ENCODE results near the gene PCDHGA10.
"Not testable (repeated sequence)": the region's sequence is repeated elsewhere in the genome, so short reads cannot be mapped to it uniquely, and the experiment has no call there.

PCDHGA10 gene

GRCh38 chr5:141398608-141399007 is 14.2 kb upstream of the PCDHGA10 start:
- H3K27ac ChIP-seq = no peak overlapping the region
- H3K27me3 ChIP-seq (replicated peaks) = no peaks in the 10 kb centered on the region
- no peak for TF ChIP-seq CTCF (IDR thresholded peaks at IDR 0.05; ENCODE audit: low read depth, low read length, missing control alignments)
- no peak for DNase-seq
- H3K4me3 ChIP-seq (ENCODE audit: low read depth, low read length) = no peak overlapping the region
- no peaks in the 10 kb centered on the region for H3K36me3 ChIP-seq (replicated peaks)
- in situ Hi-C loops (cut with HindIII; ENCODE audit: low pct_ligation_motif_present, low sequenced_read_pairs) = no loop called here

GRCh38 chr5:141399555-141400258 is 13.1 kb upstream of the PCDHGA10 start:
- Histone ChIP-seq H3K27me3 (replicated peaks) (no peaks in the 10 kb centered on the region), H3K36me3 (replicated peaks) (no peaks in the 10 kb centered on the region), H3K4me3 (ENCODE audit: low read depth, low read length) (no peak overlapping the region), H3K27ac (no peak overlapping the region)
- in situ Hi-C loops (cut with HindIII; ENCODE audit: low pct_ligation_motif_present, low sequenced_read_pairs) = loop anchor here (25.0 kb wide), 1 partner anchor 113 kb away; no protein-coding TSS in a partner anchor
- no peak for TF ChIP-seq CTCF (IDR thresholded peaks at IDR 0.05; ENCODE audit: low read depth, low read length, missing control alignments)
- no peak for DNase-seq

DNA sequence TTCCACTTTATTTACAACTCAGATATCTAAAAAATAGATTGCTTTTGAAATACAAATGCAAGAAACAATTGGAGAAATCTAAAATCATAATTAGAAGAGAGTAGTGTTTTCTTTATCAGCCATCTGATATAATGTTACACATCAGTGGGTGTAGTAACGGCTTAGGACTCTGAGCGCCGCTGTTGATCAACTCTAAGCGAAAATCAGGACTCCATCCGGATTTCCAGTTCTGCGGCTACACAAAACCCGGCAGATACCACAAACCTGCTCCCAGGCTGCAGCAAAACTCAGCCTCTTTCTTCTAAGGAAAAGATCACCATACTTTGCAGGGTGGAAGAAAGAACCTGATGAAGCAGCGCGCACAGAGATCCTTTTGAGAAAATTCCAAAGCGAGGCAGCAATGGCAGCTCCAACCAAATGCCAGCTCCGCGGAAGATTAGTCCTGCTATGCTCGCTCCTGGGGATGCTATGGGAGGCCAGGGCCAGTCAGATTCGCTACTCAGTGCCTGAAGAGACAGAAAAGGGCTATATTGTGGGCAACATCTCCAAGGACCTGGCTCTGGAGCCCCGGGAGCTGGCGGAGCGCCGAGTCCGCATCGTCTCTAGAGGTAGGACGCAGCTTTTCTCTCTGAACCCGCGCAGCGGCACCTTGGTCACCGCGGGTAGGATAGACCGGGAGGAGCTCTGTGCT is 10.1 kb upstream of the PCDHGA10 start, which contains the start of gene PCDHGA9:
PCDHGA9 (plus strand) TSS at position 226 of the 691 bp plus-strand sequence; CDS start at position 401, 175 bp downstream.
- H3K27me3 ChIP-seq (replicated peaks) = no peaks in the 10 kb centered on the region
- peak; percentile 62 for TF ChIP-seq CTCF (IDR thresholded peaks at IDR 0.05; ENCODE audit: low read depth, low read length, missing control alignments)
- in situ Hi-C loops (cut with HindIII; ENCODE audit: low pct_ligation_motif_present, low sequenced_read_pairs) = loop anchor here (25.0 kb wide), 1 partner anchor 110 kb away; no protein-coding TSS in a partner anchor
- peak within 1 kb of the TSS; percentile 22 for H3K4me3 ChIP-seq (ENCODE audit: low read depth, low read length)
- H3K36me3 ChIP-seq (replicated peaks) = no peaks in the 10 kb centered on the region
- DNase-seq = peak; percentile 24
- H3K27ac ChIP-seq = no peak within 1 kb of the TSS

DNA sequence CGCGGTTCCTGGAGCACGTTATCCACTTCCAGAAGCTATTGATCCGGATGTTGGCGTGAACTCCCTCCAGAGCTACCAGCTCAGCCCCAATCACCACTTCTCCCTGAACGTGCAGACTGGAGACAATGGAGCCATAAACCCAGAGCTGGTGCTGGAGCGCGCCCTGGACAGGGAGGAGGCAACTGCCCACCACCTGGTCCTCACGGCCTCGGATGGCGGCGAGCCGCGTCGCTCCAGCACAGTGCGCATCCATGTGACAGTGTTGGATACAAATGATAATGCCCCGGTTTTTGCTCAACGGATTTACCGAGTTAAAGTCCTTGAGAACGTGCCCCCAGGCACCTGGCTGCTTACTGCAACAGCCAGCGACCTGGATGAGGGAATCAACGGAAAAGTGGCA is 9.4 kb upstream of the PCDHGA10 start:
- no peak overlapping the region for H3K4me3 ChIP-seq (ENCODE audit: low read depth, low read length)
- in situ Hi-C loops (cut with HindIII; ENCODE audit: low pct_ligation_motif_present, low sequenced_read_pairs) = loop anchor here (25.0 kb wide), 1 partner anchor 109 kb away; no protein-coding TSS in a partner anchor
- H3K27ac ChIP-seq = no peak overlapping the region
- TF ChIP-seq CTCF (IDR thresholded peaks at IDR 0.05; ENCODE audit: low read depth, low read length, missing control alignments) = no peak
- no peaks in the 10 kb centered on the region for H3K36me3 ChIP-seq (replicated peaks)
- DNase-seq = no peak
- no peaks in the 10 kb centered on the region for H3K27me3 ChIP-seq (replicated peaks)

GRCh38 chr5:141407790-141408505 is 4.8 kb upstream of the PCDHGA10 start, which contains the start of gene PCDHGB6:
Gene PCDHGB6 (plus strand): TSS chr5:141408021. CDS start chr5:141408203, 182 bp downstream.
- H3K4me3 ChIP-seq (ENCODE audit: low read depth, low read length) = peak within 1 kb of the TSS; percentile 37
- TF ChIP-seq CTCF (IDR thresholded peaks at IDR 0.05; ENCODE audit: low read depth, low read length, missing control alignments) = peak; percentile 74
- not testable (repeated sequence) for DNase-seq; H3K27ac ChIP-seq; H3K36me3 ChIP-seq (replicated peaks); H3K27me3 ChIP-seq (replicated peaks)
- in situ Hi-C loops (cut with HindIII; ENCODE audit: low pct_ligation_motif_present, low sequenced_read_pairs) = loop anchor here (25.0 kb wide), 1 partner anchor 104 kb away; no protein-coding TSS in a partner anchor

Data from brain microvascular endothelial cell (primary cell).